CD4-positive, alpha-beta T cell treated with Interleukin-1 beta for 1 hour (primary cell): ENCODE data around the gene PPIF.

Source experiments
- DNase-seq, 2 donors: peaks; one replicate each; pipeline ENCODE4 v3.0.0-alpha.2; 2020 to 2022

PPIF gene

DNA sequence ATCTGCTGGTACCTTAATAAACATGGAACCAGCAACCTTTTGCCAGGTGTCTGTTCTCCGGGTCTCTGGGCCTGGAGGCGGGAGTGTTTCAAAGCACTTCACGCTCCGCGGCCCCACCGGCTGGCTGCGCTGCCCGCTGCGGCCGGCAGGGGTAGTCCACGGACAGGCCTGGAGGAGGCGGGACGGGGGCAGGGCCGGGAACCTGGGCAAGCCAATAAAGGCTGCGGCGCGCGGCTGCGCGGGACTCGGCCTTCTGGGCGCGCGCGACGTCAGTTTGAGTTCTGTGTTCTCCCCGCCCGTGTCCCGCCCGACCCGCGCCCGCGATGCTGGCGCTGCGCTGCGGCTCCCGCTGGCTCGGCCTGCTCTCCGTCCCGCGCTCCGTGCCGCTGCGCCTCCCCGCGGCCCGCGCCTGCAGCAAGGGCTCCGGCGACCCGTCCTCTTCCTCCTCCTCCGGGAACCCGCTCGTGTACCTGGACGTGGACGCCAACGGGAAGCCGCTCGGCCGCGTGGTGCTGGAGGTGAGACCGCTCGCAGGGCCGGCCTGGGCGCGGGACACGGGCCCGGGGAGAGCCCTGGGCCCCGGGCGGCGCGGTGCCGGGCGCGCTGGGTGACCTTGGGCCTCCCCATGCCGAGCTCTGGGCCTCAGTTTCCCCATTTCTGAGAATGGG lies at the start of gene PPIF:
Gene PPIF (plus strand): TSS at position 244 of the 668 bp plus-strand sequence. CDS start 80 bp downstream, at position 324.
- peak; percentile 93 for DNase-seq

GRCh38 chr10:79298403-79299244 lies 48.6 kb upstream of the PPIF start:
- DNase-seq, result peak in 1 of 2 donors; percentile 72

GRCh38 chr10:79299397-79300241 lies 47.6 kb upstream of the PPIF start:
- no peak for DNase-seq

GRCh38 chr10:79300711-79301110 lies 46.6 kb upstream of the PPIF start:
- DNase-seq, result no peak

- DNase-seq, result no peak
Measured at GRCh38 chr10:79301754-79302530, 45.3 kb upstream of the PPIF start.

GRCh38 chr10:79303631-79304478 lies 43.4 kb upstream of the PPIF start:
- DNase-seq, result no peak

GRCh38 chr10:79304479-79305087 lies 42.7 kb upstream of the PPIF start:
- no peak for DNase-seq

- DNase-seq, result no peak
Measured at GRCh38 chr10:79305515-79305914, 41.8 kb upstream of the PPIF start.

- no peak for DNase-seq
Measured at GRCh38 chr10:79305988-79306387, 41.3 kb upstream of the PPIF start.

DNA sequence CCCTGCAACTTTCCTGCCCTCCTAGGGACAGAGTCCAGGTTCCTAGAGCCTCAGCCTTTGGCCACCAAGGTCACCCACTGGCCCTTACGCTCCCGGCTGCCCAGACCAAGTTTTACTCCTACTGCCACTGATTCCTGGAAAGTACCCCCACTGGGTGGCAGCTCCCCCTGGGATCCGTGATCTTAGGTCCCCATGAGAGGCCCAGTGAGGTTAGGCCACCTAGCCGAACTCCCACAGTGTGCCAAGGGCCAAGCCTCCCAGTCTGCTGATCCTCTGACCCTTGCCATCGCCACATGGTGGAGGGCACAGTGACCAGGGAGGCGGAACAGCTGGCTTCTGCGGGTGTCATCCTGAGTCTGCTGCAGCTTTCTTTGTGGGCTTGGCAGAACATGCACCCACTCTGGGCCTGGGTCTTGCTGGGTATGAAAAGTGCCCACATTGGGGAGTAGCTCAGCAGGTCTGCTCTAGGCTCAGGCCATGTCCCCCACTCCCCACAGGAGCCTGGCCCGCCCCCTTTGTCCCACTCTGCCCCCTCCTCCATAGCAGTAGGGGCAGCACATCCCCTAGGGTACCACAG lies 40.5 kb upstream of the PPIF start:
- DNase-seq, result no peak

- no peak for DNase-seq
Measured at GRCh38 chr10:79308016-79308415, 39.3 kb upstream of the PPIF start.

DNA sequence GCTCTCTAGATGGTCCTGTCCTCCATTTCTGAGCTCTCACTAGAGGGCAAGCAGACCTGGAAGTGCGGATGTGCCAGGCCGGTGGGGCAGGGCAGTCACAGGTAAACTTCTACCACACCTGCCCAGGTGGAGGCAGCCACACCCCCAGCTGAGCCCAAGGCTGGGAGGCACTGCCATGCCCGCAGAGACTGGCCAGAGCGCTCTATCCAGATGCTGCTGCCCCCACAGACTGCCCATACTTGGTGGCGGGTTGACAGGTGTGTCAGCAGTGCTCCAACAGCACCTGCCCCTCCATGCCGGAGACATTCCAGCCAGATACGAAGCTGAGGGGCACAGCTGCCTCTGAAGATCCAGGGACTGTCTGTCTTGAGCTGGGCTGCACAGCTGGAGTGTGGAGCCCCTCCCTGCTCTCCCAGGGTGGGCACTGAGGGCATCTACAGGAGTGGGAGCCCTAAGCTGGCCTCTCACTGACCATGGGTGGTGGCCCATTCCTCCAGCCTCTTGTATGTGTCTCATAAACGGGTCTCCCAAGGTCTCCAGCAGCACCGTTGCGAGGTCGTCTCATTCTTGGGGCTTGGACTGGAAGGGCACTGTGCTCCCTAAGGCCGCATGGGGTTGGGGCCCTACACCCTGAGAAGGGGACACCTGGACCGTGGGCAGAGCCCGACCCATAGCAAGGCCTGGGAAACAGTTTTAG lies 38.2 kb upstream of the PPIF start:
- DNase-seq, result no peak

GRCh38 chr10:79310200-79310865 lies 36.9 kb upstream of the PPIF start:
- no peak for DNase-seq

DNA sequence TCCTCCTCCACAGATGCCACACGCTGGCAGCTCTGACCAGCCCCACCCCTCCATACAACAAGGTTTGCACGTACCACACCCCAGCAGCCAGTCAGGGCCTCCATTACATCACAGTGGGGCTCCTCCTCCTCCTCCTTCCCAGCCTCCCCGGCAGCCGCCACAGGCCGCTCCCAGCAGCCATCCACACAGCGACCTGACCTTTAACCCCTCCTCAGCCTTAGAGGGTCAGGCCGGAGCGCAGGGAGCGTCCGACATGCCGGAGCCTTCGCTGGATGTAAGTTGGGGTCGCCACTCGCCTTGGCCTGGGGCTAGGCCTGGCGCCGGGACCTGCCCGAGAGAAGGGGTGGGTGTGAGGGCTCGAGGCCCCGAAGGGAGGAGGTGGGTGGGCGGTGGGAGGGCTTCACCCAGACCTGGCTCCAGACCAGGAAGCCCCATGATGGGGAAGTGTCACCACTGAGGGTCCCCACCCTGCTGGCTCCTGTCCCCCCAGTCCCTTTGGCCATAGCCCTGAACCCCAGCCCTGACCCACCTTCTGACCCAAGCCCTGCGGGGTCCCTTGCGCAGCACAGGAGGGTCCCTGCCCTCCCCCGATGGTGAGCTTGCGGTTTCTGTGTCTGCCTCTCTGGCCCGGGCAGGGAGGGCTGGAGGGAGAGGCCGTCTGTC lies 36.2 kb upstream of the PPIF start:
- DNase-seq, result no peak

- no peak for DNase-seq
Measured at GRCh38 chr10:79311581-79312407, 35.5 kb upstream of the PPIF start.

DNA sequence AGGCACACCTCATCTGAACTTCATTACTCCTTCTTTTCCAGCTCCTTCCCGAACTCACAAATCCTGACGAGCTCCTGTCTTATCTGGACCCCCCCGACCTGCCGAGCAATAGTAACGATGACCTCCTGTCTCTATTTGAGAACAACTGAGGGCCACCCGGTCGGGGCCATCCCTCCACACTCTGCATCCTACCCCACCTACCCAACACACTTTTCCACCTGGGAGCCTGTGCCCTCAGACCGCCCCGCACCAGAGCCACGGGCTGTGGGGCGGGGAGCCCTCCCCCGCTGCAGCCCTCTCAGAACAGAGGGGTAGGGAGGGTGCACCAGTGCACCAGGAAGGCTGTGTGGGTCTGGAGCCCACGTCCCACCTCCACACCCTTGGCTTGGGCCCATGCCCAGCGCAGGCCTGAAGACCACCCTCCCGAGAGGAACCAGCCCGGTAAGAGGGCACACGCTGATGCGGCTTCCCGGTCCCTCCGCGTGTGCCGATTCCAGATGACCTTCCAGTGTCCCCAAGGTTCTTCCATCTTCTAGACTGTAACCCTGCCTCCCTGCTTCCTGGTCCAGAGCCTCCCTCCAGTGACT lies 34.6 kb upstream of the PPIF start:
- no peak for DNase-seq

DNA sequence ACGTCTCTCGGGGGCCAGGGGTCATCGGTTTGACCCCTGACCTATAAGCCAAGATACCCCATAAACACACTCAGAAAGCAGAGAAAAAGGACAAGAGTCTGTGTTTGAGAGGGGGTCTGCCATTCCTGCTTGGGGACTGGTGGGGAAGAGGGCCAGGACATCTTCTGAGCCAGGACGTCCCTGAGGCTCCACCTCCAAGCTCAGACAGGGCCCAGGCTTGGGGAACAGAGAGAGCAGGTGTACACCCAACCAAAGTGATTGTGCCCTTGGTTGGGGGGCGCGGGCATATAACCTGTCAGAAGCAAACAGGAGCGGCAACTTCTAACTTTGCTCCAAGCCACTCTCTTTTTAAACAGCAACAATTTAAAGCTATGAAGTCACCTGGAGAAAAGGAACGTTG lies 33.9 kb upstream of the PPIF start:
- DNase-seq, result no peak
